Esophagus squamous epithelium (tissue), 5 donors: ENCODE data around the gene TARP.

Source experiments
- DNase-seq: peaks from one replicate; lab custom pipeline; 2025; lab: John Stamatoyannopoulos, UW
- H3K27ac ChIP-seq, 4 donors: fragments of 200-600 bp; sonication (generic); one replicate each; pipeline ENCODE4 v1.5.1; 2016 to 2019; ENCODE audit warnings: mild to moderate bottlenecking in 1 of 4
- H3K27me3 ChIP-seq, 4 donors: fragments of 200-600 bp; sonication (generic); 1 replicate in 3 of 4; 2 replicates in 1 of 4; pipeline versions ENCODE4 v1.5.1 to v1.6.0; 2017 to 2021; ENCODE audit warnings: antibody characterized with exemption in 1 of 4
- H3K36me3 ChIP-seq, 3 donors: fragments of 200-600 bp; sonication (generic); one replicate each; pipeline ENCODE4 v1.5.1; 2016 to 2019
- H3K4me1 ChIP-seq, 3 donors: fragments of 200-600 bp; sonication (generic); one replicate each; pipeline ENCODE4 v1.5.1; 2017 to 2019
- H3K4me3 ChIP-seq, 4 donors: fragments of 200-600 bp; sonication (generic); 1 replicate in 3 of 4; 2 replicates in 1 of 4; pipeline ENCODE4 v1.5.1; 2016 to 2019; ENCODE audit warnings: mild to moderate bottlenecking in 2 of 4, moderate library complexity in 1 of 4
- H3K9me3 ChIP-seq, 3 donors: fragments of 200-600 bp; sonication (generic); one replicate each; pipeline ENCODE4 v1.5.1; 2016 to 2019
- POLR2A ChIP-seq, 4 donors: fragments of 450-650 bp; IDR thresholded peaks; one replicate each; pipeline ENCODE4 v1.6.1; 2017; ENCODE audit warnings: antibody characterized with exemption in 4 of 4, mild to moderate bottlenecking in 4 of 4, moderate library complexity in 3 of 4
- WGBS, 2 donors: methylation state at CpG; one replicate each; pipeline ENCODE4 v1.1.5; 2018; 5-methylcytosine and 5-hydroxymethylcytosine counted together
- intact Hi-C: fragments of 100-400 bp; cut with DNase I; formaldehyde crosslinking; loops from one replicate; pipeline ENCODE4 v1.15.0; 2022
- TF ChIP-seq, protein P1 (sequence below), 6 experiments: fragments of 450-650 bp in 4 of 6; fragments of 200-600 bp in 2 of 6; sonication (generic) in 2 of 6; IDR thresholded peaks; one replicate each; pipeline ENCODE4 v1.5.1; 2016 to 2019; ENCODE audit warnings: antibody characterized with exemption in 6 of 6, mild to moderate bottlenecking in 4 of 6, moderate library complexity in 4 of 6
- donor health status: DM: yes; HTN: yes; CAD: no.

The TARP gene

DNA sequence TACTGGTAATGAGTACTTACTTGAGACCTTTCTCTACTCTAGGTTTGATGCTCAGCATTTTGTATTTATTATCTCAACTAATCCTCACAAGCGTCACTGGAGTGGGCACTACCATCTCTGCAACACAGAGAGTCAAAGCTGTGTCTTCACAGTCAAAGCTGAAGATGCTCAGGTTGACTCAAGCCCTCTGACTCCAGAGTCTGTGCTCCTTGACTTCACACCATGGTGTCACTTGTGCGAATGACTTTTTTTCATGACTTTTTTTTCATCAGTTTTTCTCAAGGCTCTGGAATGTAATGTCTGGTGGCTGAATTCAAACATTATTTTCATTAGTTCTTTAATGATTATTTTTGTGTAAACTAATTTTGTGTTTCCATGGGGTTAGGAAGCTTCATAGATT lies 30.4 kb upstream of the TARP start:
- DNase-seq = no peak
- no peaks in the 10 kb centered on the region for H3K9me3 ChIP-seq
- intact Hi-C loops = no loop called here
- H3K36me3 ChIP-seq = no peaks in the 10 kb centered on the region
- H3K27me3 ChIP-seq = no peaks in the 10 kb centered on the region
- no peak overlapping the region for H3K27ac ChIP-seq
- no peak overlapping the region for H3K4me3 ChIP-seq
- no peak for TF ChIP-seq POLR2A (IDR thresholded peaks at IDR 0.05)
- no peaks in the 10 kb centered on the region for H3K4me1 ChIP-seq
- whole genome bisulfite sequencing, 2 donors = 85 to 86% methylated on average over 2 of the region's 2 CpGs

DNA sequence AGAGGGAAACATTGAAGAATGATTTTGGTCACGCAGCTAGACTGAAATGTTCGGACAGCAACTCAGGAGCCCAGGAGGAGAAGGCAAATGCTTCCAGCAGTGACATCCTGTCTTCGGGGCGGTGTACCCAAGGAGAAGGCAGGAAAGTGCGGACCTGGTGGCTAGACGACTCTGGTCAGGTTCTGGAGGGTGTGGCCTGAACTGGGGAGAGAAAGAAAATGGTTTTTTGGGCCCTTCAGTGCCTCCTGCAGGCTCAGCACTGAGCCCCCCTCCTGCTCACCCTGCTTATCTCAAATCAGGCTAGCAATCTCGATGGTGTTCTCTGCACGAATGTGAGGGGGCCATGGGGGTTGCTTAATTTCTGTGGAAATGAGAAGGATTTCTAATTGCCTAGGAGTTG lies 26.7 kb upstream of the TARP start:
- TF ChIP-seq POLR2A (IDR thresholded peaks at IDR 0.05) = no peak
- TF ChIP-seq, protein P1, sequence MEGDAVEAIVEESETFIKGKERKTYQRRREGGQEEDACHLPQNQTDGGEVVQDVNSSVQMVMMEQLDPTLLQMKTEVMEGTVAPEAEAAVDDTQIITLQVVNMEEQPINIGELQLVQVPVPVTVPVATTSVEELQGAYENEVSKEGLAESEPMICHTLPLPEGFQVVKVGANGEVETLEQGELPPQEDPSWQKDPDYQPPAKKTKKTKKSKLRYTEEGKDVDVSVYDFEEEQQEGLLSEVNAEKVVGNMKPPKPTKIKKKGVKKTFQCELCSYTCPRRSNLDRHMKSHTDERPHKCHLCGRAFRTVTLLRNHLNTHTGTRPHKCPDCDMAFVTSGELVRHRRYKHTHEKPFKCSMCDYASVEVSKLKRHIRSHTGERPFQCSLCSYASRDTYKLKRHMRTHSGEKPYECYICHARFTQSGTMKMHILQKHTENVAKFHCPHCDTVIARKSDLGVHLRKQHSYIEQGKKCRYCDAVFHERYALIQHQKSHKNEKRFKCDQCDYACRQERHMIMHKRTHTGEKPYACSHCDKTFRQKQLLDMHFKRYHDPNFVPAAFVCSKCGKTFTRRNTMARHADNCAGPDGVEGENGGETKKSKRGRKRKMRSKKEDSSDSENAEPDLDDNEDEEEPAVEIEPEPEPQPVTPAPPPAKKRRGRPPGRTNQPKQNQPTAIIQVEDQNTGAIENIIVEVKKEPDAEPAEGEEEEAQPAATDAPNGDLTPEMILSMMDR (IDR thresholded peaks at IDR 0.05) = no peak
- no peaks in the 10 kb centered on the region for H3K9me3 ChIP-seq
- intact Hi-C loops = no loop called here
- H3K27me3 ChIP-seq = no peaks in the 10 kb centered on the region
- no peaks in the 10 kb centered on the region for H3K36me3 ChIP-seq
- H3K4me1 ChIP-seq = no peaks in the 10 kb centered on the region
- no peak for DNase-seq
- no peak overlapping the region for H3K4me3 ChIP-seq
- no peak overlapping the region for H3K27ac ChIP-seq
- 56% methylated on average over 8 of the region's 8 CpGs for WGBS, 2 donors

DNA sequence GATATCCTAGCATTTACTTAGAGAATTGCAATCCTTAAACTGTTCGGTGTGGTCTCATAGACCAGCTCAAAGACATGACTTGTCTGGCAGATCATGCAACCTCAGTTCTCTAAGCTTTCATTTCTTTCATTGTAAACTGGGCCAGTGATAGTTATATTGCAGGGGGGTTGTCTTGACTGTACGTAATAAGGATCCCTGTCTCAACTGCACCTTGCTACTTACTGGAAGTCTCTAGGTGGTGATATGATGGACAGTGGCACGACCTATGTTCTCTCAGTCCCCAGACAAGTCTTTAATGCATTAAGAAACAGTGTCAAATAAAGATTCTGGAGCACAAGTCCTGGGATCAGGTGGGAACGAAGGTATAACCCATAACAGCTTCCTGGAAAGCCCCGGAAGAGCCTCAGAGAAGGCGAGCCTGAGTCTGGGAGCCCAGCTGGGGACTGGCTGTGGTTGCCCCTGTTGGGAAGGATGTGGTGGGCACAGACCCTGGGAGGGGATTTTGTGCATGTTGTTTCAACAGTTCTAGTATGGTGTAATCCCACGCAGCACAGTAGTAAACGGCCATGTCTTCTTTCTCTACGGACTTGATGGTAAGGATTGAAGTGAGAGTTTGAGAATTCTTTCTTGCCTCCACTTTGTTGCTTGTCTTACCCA lies 26.0 kb upstream of the TARP start:
- DNase-seq = no peak
- Histone ChIP-seq H3K4me1 (no peaks in the 10 kb centered on the region), H3K27ac (no peak overlapping the region), H3K27me3 (no peaks in the 10 kb centered on the region), H3K36me3 (no peaks in the 10 kb centered on the region), H3K4me3 (no peak overlapping the region), H3K9me3 (no peaks in the 10 kb centered on the region)
- intact Hi-C loops = no loop called here
- TF ChIP-seq, protein P1 (IDR thresholded peaks at IDR 0.05) = no peak
- TF ChIP-seq POLR2A (IDR thresholded peaks at IDR 0.05) = no peak
- 77 to 87% methylated on average over 9 of the region's 9 CpGs for WGBS, 2 donors

DNA sequence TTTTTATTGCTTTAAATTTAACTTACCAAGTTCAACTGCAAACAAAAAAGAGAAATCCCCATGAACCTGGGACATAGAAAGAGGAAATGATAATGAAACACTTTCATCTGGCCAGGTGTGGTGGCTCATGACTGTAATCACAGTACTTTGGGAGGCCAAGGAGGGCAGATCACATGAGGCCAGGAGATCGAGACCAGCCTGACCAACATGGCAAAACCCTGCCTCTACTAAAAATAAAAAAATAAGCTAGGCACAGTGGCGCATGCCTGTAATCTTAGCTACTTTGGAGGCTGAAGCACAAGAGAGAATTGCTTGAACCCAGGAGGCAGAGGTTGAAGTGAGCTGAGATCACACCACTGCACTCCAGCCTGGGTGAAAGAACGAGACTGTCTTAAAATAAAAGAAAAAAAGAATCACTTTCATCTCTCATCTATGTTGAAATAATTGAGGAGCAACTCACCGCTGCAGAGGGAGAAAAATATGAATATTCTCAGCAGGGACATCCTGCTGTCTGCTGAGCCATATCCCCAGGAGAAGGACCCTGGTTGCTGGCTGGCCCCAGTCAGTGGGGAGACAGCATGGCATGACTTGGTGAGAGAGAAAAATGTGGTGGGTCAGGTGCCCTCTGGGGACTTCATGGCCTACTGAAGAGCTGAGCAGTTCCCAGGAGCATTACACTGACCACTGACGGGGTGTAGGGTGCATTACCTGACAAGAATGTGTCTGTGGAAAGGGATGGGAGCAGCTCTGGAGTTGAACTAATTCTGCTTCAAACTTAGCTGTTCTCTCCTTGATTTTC lies 22.8 kb upstream of the TARP start:
- H3K4me1 ChIP-seq = no peaks in the 10 kb centered on the region
- H3K27me3 ChIP-seq = no peaks in the 10 kb centered on the region
- no peak overlapping the region for H3K27ac ChIP-seq
- no peak for DNase-seq
- intact Hi-C loops = no loop called here
- no peak overlapping the region for H3K4me3 ChIP-seq
- TF ChIP-seq, protein P1 (IDR thresholded peaks at IDR 0.05) = no peak
- no peak for TF ChIP-seq POLR2A (IDR thresholded peaks at IDR 0.05)
- 68 to 76% methylated on average over 5 of the region's 5 CpGs for WGBS, 2 donors
- no peaks in the 10 kb centered on the region for H3K36me3 ChIP-seq
- no peaks in the 10 kb centered on the region for H3K9me3 ChIP-seq

DNA sequence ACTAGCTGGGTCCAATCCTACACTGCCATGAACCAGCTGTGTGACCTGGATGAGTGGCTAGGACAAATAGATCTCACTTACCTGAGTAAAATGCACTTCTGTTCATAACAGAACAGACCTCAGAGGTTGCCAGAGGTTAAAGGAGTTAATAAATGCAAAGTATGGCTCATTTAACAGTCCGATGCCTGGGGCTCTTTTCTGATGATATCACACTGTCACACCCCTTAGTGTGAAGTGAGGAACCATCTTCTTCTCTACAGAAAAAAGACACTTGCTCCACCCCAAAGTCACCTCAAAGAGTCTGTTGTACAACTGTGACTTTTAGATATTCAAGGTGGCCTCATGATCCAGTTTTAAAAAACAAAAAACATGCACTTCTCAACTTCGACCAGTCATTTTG lies 21.5 kb upstream of the TARP start:
- TF ChIP-seq, protein P1 (IDR thresholded peaks at IDR 0.05) = no peak
- no peak for TF ChIP-seq POLR2A (IDR thresholded peaks at IDR 0.05)
- no peaks in the 10 kb centered on the region for H3K36me3 ChIP-seq
- no peaks in the 10 kb centered on the region for H3K4me1 ChIP-seq
- no peak overlapping the region for H3K27ac ChIP-seq
- no peak for DNase-seq
- 63 to 65% methylated on average over 2 of the region's 2 CpGs for WGBS, 2 donors
- no peak overlapping the region for H3K4me3 ChIP-seq
- H3K27me3 ChIP-seq = no peaks in the 10 kb centered on the region
- H3K9me3 ChIP-seq = no peaks in the 10 kb centered on the region
- intact Hi-C loops = no loop called here
